Endometrium (tissue), 2 donors: ENCODE results near the gene OBSCN.

ENCODE experiments used
- FAIRE-seq: peaks from 2 replicates; lab custom pipeline; 2012; peaks lifted over from hg19 to GRCh38; lab: Jason Lieb, UNC
- donor health status: control.
- donor health status: control.

Gene OBSCN

GRCh38 chr1:228381356-228381755, 173.5 kb downstream of the OBSCN start:
- FAIRE-seq: no peak

GRCh38 chr1:228383773-228384172, 175.9 kb downstream of the OBSCN start:
- no peak for FAIRE-seq

DNA sequence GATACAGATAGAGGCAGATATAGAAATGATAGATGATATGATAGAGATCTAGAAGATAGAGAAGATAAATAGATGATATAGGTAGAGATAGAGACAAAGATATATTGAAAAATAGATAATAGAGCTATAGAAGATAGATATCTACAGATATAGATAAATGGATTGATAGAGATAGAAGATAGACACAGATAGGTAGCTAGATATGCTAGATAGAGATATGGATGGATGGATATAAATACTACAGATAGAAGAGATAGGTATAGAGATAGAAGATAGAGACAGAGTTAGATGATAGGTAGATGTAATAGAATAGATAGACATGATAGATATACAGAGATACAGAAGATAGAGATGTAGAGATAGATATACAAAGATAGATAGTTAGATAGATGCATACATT, 177.4 kb downstream of the OBSCN start:
- FAIRE-seq: no peak

- no peak for FAIRE-seq
Measured at GRCh38 chr1:228387321-228387720, 179.5 kb downstream of the OBSCN start.

- no peak for FAIRE-seq
Measured at GRCh38 chr1:228390649-228391048, 182.8 kb downstream of the OBSCN start.

DNA sequence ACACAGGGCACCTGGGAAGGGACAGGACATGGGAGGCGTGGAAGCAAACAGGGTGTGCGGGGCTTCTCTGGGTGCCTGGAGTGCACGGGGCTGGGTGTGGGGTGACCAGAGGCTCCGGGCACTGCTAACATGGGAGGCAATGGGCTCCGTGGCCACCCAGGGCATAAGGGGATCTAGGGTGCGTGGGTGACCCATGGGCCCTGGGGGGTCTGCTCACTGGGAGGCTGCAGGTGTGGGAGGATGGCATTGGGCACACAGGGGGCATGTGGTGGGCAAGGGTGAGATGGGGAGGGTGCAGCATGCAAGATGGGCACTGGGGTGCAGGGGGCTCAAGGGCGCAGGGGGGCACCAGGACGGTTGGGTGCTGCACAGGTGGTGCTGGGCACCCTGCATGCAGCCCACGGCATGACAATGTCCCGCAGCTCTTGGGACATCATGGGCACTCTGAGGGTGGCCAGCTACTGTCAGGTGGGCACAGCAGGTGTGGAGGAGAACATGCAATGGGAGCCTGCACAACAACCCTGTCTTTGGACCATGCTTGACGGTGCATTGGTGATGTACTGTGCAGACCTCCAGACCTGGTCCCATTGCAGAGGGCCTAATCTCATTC, 183.7 kb downstream of the OBSCN start:
- FAIRE-seq: no peak

DNA sequence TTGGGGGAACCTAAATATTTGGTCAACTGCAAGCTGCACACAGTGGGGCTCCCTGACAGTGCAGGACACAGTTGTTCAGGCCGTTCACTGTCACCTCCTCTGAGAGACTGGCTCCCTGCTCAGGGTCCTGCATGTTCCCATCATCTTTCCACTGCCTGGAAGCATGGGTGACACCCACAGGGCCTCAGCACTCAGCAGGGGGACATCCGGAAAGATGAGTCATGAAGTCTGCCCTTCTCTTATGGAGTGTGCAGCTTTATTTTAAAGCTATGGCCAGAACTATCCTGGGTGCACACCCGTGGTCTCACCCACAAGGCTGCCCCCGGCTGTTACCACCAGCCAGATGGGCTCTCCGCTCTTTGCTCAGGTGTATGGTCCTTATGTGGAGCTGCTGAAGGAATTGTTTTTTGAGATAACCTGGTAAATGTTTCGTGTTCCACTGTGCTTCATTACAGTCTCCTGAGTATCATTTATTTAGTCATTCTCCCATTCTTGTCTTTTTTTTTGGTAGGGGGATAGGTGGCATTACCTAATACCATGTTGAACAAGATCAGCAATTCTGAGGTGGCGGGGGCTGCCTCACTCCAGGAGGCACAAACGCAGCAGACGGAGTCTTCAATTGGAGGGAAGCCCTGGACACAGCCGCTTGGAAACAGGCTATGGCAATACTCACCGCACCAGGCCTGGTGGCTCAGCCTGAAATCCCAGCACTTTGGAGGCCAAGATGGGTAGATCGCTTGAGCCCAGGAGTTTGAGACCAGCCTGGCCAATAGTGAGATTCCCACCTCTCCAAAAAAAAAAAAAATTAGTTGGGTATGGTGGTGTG, 184.5 kb downstream of the OBSCN start:
- FAIRE-seq: no peak

DNA sequence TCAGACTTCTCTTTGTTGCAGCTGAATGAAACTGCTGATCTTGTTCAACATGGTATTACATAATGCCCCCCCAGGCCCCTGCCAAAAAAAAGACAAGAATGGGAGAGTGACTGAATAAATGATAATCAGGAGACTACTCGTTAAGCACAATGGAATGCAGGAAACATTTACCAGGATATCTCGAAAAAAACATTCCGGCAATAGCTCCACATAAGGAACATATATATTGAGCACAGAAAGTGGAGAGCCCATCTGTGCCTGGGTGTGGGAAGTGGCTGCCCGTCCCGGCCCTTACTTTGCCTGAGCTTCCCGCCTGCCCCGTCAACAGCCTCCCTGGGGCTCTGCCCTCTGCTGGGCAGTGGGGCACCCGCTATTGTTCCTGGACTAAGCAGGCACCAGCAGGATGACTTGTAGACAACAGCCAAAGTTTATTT, 185.4 kb downstream of the OBSCN start:
- FAIRE-seq: no peak

- no peak for FAIRE-seq
Measured at GRCh38 chr1:228393811-228394570, 186.1 kb downstream of the OBSCN start.

GRCh38 chr1:228394571-228395394, 186.9 kb downstream of the OBSCN start:
- FAIRE-seq: no peak

GRCh38 chr1:228396770-228397662, 189.2 kb downstream of the OBSCN start:
- FAIRE-seq: no peak

DNA sequence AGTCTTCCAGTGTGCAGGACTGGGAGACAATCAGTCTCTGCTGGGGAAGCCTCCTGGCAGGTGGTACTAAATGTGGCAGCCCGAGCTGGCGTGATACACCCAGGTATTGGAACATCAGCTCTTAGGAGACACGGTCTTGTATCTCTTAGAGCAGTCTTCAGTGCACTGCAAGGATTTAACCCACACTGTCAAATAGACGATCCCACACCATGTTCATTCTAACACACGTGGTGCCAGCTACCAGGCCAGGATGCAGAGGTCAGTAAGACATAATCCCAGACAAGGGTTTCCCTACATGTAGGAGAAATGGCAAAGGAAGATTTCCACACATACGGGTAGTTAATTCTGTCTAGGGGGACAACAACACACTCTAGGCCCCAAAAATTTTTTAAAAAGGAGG, 190.1 kb downstream of the OBSCN start:
- FAIRE-seq: no peak

GRCh38 chr1:228398741-228399461, 191.1 kb downstream of the OBSCN start:
- FAIRE-seq: no peak

DNA sequence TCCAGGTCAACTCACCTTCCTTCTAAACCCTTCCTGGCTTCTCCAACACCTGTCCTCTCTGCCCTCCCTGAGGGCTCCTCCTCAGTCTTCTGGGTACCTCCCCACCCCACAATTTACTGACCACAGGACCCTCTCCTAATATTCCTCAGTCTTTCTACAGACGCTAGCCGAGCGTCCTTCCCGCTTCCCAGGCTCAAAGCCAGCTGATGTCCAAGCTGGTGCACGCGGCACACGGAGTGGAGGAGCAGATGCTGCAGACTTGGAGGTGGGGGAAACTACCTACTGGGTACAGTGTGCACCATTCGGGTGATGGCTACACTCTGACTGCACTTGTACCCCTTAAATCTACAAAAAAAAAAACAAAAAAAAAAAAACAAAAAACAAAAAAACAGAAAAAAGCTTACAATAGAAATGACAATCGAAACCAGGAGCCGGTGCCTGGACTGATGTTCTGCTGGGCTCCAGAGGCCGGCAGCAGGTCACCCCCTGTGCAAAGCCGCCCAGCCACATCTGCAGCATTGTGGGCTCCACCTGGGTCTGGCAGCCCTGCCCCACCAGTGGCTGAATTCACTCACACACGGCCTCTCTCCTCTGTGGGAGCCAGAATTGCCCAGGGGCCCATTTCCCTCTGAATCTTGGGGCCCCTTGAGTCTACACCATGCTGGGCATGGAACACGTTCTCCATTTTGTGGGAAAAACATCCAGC, 191.8 kb downstream of the OBSCN start:
- no peak for FAIRE-seq

GRCh38 chr1:228400237-228400651, 192.4 kb downstream of the OBSCN start:
- FAIRE-seq: no peak

DNA sequence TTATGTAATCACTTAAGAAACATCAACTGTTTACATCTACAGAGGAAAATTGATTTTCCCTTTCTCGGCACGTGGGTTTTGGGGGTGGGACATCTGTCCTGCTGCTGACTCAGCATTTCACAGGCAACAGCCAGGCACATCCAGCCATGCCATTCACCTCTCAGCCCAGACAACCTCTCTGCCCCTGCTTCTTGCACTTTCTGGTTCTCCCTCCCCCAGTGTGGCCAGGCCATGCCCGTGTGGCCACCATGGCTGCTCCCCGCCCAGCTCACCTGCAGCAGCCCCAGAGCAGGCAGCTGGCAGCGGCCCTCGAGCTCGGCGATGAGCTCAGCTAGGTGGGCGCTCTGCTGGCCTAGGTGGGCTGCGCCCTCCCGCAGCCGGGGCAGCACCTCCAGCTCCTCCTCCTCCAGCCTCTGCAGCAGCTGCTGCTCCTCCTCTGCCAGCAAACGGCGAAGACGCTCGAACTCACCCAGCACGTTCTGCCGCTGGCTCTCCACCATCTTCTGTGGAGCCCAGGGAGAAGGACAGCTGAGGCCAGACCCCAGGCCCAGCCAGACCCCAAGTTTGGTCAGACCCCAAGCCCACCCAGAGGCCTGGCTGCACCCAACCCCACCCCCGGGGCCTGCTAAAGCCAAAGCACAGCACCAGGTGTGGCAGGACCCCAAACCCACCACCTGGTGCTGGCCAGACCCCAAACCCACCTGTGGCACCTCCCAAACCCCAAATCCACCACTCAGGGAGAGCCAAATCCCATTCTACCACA, 193.0 kb downstream of the OBSCN start:
- no peak for FAIRE-seq

DNA sequence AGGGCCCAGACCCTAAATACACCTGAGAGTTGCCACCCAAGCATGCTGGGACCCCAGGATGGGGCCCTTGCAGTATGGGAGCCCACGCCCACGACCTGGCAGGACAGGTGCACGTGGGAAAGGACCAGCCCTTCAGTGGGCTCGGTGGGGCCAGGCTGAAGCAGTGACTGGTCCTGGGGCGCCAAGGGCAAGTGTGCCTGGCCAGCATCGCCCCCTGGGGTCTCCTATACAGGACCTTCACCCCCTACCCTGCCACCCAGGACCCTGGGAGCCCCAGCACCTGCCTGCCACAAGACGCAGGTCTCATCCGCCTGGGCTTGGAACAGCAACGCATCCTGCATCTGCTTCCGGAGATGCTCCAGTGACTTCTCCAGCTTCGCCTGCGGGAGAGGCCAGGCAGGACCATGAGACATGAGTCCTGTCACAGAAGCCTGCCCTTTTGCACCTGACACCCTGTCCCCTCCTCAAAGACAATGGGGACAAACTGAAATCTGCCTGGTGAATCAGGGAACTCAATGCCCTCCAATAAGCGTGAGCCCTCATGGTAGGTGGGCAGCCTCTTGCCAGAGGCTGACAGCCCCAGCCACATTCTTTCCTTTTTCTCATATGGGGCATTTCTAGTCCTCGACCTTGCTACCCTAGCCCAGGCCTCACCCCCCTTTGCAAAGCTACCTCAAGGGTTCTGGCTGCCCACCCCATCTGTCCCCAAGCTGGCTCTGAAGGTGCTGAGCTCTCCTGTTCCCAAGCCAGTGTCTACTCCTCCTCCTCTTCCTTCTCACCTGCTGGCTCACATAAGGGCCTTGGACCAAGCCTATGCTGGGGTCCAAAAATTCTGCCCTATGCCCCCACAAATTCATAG, 194.2 kb downstream of the OBSCN start:
- FAIRE-seq: no peak

GRCh38 chr1:228402641-228403025, 194.8 kb downstream of the OBSCN start:
- FAIRE-seq: no peak
